SK-N-SH (cell line): ENCODE measurements around the gene GRM2. TPM values are rescaled to one million over a fixed set of nuclear protein-coding genes. Genes with fewer than 3 reads are reported as not detected.

ENCODE experiments used
- CTCF ChIA-PET: fragments of 300-600, 350-600 bp; formaldehyde crosslinking; extraction: SDS; loops from one replicate; lab custom pipeline; 2021; lab: Yijun Ruan, JAX
- POLR2A ChIA-PET: fragments of 350-600 bp; sonication (Branson Sonifier 250); formaldehyde crosslinking; extraction: SDS; loops from one replicate; lab custom pipeline; 2020; ENCODE audit warnings: antibody characterized with exemption, inconsistent platforms; lab: Yijun Ruan, JAX
- DNase-seq: peaks from one replicate; pipeline ENCODE4 v3.0.0; 2012
- H2AFZ ChIP-seq: fragments of 200-600 bp; sonication (generic); 2 replicates; pipeline ENCODE4 v1.8.1; 2016; ENCODE audit warnings: antibody characterized with exemption, mild to moderate bottlenecking, low read depth
- H3F3A ChIP-seq: fragments of 200-600 bp; sonication (generic); replicated peaks from 2 replicates; pipeline ENCODE3; 2016; ENCODE audit warnings: antibody characterized with exemption, mild to moderate bottlenecking; ENCODE audit not compliant: insufficient read depth
- H3K27ac ChIP-seq, 2 experiments: fragments of 200-500 bp in 1 of 2; fragments of 200-600 bp in 1 of 2; sonication (Bioruptor generic) in 1 of 2; sonication (generic), shearing (Covaris generic) in 1 of 2; 2 replicates each; pipeline versions ENCODE4 v1.5.1 to v1.6.1; 2014 to 2016; ENCODE audit warnings: low read depth in 2 of 2, inconsistent platforms in 1 of 2, low read length in 1 of 2, mild to moderate bottlenecking in 1 of 2, mixed read lengths in 1 of 2
- H3K27me3 ChIP-seq: fragments of 200-600 bp; sonication (generic), shearing (Covaris generic); 2 replicates; pipeline ENCODE4 v1.6.1; 2016; ENCODE audit warnings: mixed run types; ENCODE audit not compliant: insufficient read depth
- H3K36me3 ChIP-seq, 2 experiments: fragments of 200-500 bp in 1 of 2; fragments of 200-600 bp in 1 of 2; sonication (Bioruptor generic) in 1 of 2; sonication (generic) in 1 of 2; replicated peaks in 1 of 2; 2 replicates each; pipeline versions ENCODE3 to v1.5.1; 2014 to 2016; ENCODE audit warnings: low read length in 1 of 2, mild to moderate bottlenecking in 1 of 2; ENCODE audit not compliant: insufficient read depth in 2 of 2, control insufficient read depth in 1 of 2
- H3K4me1 ChIP-seq, 2 experiments: fragments of 200-500 bp in 1 of 2; fragments of 200-600 bp in 1 of 2; sonication (Bioruptor generic) in 1 of 2; sonication (generic), shearing (Covaris generic) in 1 of 2; 2 replicates each; pipeline versions ENCODE4 v1.5.1 to v1.6.1; 2014 to 2016; ENCODE audit warnings: low read depth in 1 of 2, low read length in 1 of 2, mixed run types in 1 of 2; ENCODE audit not compliant: insufficient read depth in 2 of 2, control insufficient read depth in 1 of 2
- H3K4me2 ChIP-seq: fragments of 200-600 bp; sonication (generic), shearing (Covaris generic); 2 replicates; pipeline ENCODE4 v1.6.1; 2017; ENCODE audit warnings: mixed run types
- H3K4me3 ChIP-seq, 2 experiments: fragments of 200-500 bp in 1 of 2; fragments of 200-600 bp in 1 of 2; sonication (Bioruptor generic) in 1 of 2; sonication (generic), shearing (Covaris generic) in 1 of 2; 2 replicates each; pipeline versions ENCODE4 v1.5.1 to v1.8.1; 2014 to 2016; ENCODE audit warnings: low read depth in 2 of 2, inconsistent platforms in 1 of 2, low read length in 1 of 2, mild to moderate bottlenecking in 1 of 2, mixed read lengths in 1 of 2, moderate library complexity in 1 of 2
- H3K79me2 ChIP-seq: fragments of 200-600 bp; sonication (generic); 2 replicates; pipeline ENCODE4 v1.8.1; 2017; ENCODE audit warnings: mild to moderate bottlenecking; ENCODE audit not compliant: insufficient read depth
- H3K9ac ChIP-seq: fragments of 200-600 bp; sonication (generic); 2 replicates; pipeline ENCODE4 v1.6.1; 2017; ENCODE audit warnings: mixed run types
- H3K9me2 ChIP-seq: fragments of 200-600 bp; sonication (generic); 2 replicates; pipeline ENCODE4 v1.6.1; 2017; ENCODE audit warnings: mixed run types
- H3K9me3 ChIP-seq: fragments of 200-600 bp; sonication (generic); 2 replicates; pipeline ENCODE4 v1.6.1; 2017; ENCODE audit warnings: mixed run types, mild to moderate bottlenecking, moderate library complexity
- H4K20me1 ChIP-seq: fragments of 200-600 bp; sonication (generic); 2 replicates; pipeline ENCODE4 v1.6.1; 2017; ENCODE audit warnings: mild to moderate bottlenecking, mixed run types; ENCODE audit not compliant: insufficient read depth
- CHD2 ChIP-seq: fragments of 150-350 bp; IDR thresholded peaks from 2 replicates; pipeline ENCODE4 v1.6.1; 2018; ENCODE audit warnings: low read length; ENCODE audit not compliant: partially characterized antibody
- ELF1 ChIP-seq: IDR thresholded peaks from 2 replicates; pipeline ENCODE4 v1.4.0; 2012
- FOXM1 ChIP-seq: IDR thresholded peaks from 2 replicates; pipeline ENCODE4 v1.4.0; 2012; ENCODE audit warnings: low read depth, mild to moderate bottlenecking
- GATA2 ChIP-seq: sonication (generic); formaldehyde crosslinking; IDR thresholded peaks from 2 replicates; pipeline ENCODE4 v1.5.0; 2020; ENCODE audit warnings: mild to moderate bottlenecking, missing genetic modification reagents
- IRF3 ChIP-seq: fragments of 150-350 bp; IDR thresholded peaks from 2 replicates; pipeline ENCODE4 v1.6.1; 2016; ENCODE audit warnings: mild to moderate bottlenecking, low read depth, low read length
- JUND ChIP-seq: IDR thresholded peaks from 2 replicates; pipeline ENCODE4 v1.4.0; 2012
- MEF2A ChIP-seq: IDR thresholded peaks from 2 replicates; pipeline ENCODE4 v1.4.0; 2012; ENCODE audit warnings: low read depth, borderline replicate concordance
- NFIC ChIP-seq: IDR thresholded peaks from 2 replicates; pipeline ENCODE4 v1.4.0; 2012; ENCODE audit warnings: borderline replicate concordance
- NRF1 ChIP-seq: IDR thresholded peaks from 2 replicates; pipeline ENCODE4 v1.6.1; 2012; ENCODE audit warnings: low read depth, mild to moderate bottlenecking, low read length
- PBX3 ChIP-seq: IDR thresholded peaks from 2 replicates; pipeline ENCODE4; 2012
- POLR2AphosphoS5 ChIP-seq: IDR thresholded peaks from 2 replicates; pipeline ENCODE4 v1.6.1; 2012; ENCODE audit warnings: low read depth, low read length
- RCOR1 ChIP-seq: fragments of 150-350 bp; IDR thresholded peaks from 2 replicates; pipeline ENCODE4 v1.6.1; 2017; ENCODE audit warnings: antibody characterized with exemption, low read length
- RXRA ChIP-seq: IDR thresholded peaks from 2 replicates; pipeline ENCODE4 v1.4.0; 2012; ENCODE audit warnings: low read depth, mild to moderate bottlenecking, borderline replicate concordance
- SMC3 ChIP-seq: IDR thresholded peaks from 2 replicates; pipeline ENCODE4 v1.6.1; 2012; ENCODE audit warnings: low read depth, low read length, improper control_type of control experiment
- YY1 ChIP-seq: IDR thresholded peaks from 2 replicates; pipeline ENCODE4 v1.4.0; 2012; ENCODE audit warnings: low read depth, mild to moderate bottlenecking
- WGBS: methylation state at CpG from one replicate; pipeline ENCODE4 v1.1.6; 2017; ENCODE audit warnings: low lambda C conversion rate; 5-methylcytosine and 5-hydroxymethylcytosine counted together
- polyA plus RNA-seq, 3 experiments: library from polyadenylated mRNA; depleted of rRNA; stranded (reverse); fragments of >200 nt; gene quantifications; 2 replicates each; pipeline ENCODE4 v1.2.3, GENCODE V29; 2012
- TF ChIP-seq, protein P1 (sequence below): fragments of 200-600 bp; sonication (generic); IDR thresholded peaks from 2 replicates; pipeline ENCODE4 v1.6.1; 2017; ENCODE audit warnings: antibody characterized with exemption, mild to moderate bottlenecking, moderate library complexity
- TF ChIP-seq, protein P2 (sequence below): IDR thresholded peaks from 2 replicates; pipeline ENCODE4 v1.4.0; 2012; ENCODE audit warnings: low read depth, borderline replicate concordance

Gene GRM2
- polyA plus RNA-seq, 1 of the 3 experiments (the other 2 are of a cell fraction), result 0.15 TPM

DNA sequence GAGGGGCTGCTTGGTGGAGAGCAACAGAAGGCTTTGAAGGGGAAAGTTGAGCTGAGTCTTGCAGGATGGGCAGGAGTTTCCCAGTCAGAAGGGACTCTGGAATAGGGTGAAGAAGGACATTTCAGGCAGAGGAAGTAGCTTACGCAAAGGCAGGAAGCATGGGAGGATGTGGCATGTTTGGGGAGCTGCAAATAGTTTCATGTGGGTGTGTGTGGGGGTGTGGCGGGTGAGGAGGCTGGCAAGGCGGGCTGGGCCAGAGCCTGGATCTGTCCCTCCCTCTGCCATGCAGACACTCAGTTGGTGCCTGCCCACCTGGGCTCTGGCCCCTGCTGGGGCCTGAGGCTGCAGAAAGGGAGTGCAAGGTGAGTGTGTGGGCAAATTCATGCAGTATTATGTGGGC lies 25.4 kb upstream of the GRM2 start:
- no peak for DNase-seq

More for the DNA sequence above, 25.4 kb upstream of the GRM2 start:
- Histone ChIP-seq H3K27ac (peak overlapping the region; percentile 36 to 75; a peak in 3 of 4 replicates), H3F3A (no peaks in the 10 kb centered on the region), H3K27me3 (no peaks in the 10 kb centered on the region), H3K36me3 (peaks cover 11 to 50% of the 10 kb centered on the region in 2 experiments), H3K4me2 (peak overlapping the region; percentile 3; the same call in 1 of the 2 replicates), H3K4me1 (peaks cover 4 to 11% of the 10 kb centered on the region in 2 experiments; a peak in 2 of 4 replicates), H2AFZ (no peak overlapping the region), H3K79me2 (peaks cover 3% of the 10 kb centered on the region; the same call in 1 of the 2 replicates), H3K4me3 (no peak overlapping the region), H3K9me3 (no peaks in the 10 kb centered on the region), H3K9ac (no peak overlapping the region), H3K9me2 (no peaks in the 10 kb centered on the region), H4K20me1 (peaks cover 20% of the 10 kb centered on the region)
- TF ChIP-seq, protein P1, sequence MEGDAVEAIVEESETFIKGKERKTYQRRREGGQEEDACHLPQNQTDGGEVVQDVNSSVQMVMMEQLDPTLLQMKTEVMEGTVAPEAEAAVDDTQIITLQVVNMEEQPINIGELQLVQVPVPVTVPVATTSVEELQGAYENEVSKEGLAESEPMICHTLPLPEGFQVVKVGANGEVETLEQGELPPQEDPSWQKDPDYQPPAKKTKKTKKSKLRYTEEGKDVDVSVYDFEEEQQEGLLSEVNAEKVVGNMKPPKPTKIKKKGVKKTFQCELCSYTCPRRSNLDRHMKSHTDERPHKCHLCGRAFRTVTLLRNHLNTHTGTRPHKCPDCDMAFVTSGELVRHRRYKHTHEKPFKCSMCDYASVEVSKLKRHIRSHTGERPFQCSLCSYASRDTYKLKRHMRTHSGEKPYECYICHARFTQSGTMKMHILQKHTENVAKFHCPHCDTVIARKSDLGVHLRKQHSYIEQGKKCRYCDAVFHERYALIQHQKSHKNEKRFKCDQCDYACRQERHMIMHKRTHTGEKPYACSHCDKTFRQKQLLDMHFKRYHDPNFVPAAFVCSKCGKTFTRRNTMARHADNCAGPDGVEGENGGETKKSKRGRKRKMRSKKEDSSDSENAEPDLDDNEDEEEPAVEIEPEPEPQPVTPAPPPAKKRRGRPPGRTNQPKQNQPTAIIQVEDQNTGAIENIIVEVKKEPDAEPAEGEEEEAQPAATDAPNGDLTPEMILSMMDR, result no peak
- TF ChIP-seq POLR2AphosphoS5, result no peak
- TF ChIP-seq MEF2A, result no peak
- TF ChIP-seq, protein P2, sequence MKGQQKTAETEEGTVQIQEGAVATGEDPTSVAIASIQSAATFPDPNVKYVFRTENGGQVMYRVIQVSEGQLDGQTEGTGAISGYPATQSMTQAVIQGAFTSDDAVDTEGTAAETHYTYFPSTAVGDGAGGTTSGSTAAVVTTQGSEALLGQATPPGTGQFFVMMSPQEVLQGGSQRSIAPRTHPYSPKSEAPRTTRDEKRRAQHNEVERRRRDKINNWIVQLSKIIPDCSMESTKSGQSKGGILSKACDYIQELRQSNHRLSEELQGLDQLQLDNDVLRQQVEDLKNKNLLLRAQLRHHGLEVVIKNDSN, result no peak
- no peak for TF ChIP-seq FOXM1
- no peak for TF ChIP-seq ELF1
- TF ChIP-seq PBX3, result no peak
- no peak for TF ChIP-seq SMC3
- TF ChIP-seq JUND, result no peak
- TF ChIP-seq RXRA, result no peak
- no peak for TF ChIP-seq YY1
- no peak for TF ChIP-seq NFIC
- TF ChIP-seq CHD2, result no peak
- no peak for TF ChIP-seq NRF1
- TF ChIP-seq GATA2 (CRISPR knock-in tag), result no peak
- TF ChIP-seq IRF3, result no peak
- TF ChIP-seq RCOR1, result no peak
- 86% methylated on average over 3 of the region's 3 CpGs for WGBS
- POLR2A ChIA-PET, result interaction anchor here (1.0 to 1.4 kb wide), 2 partner anchors 9 to 181 kb away, joined by 5 to 8 read pairs; partner anchors contain the start of gene DCAF1
- CTCF ChIA-PET, result interaction anchor here (0.9 to 6.8 kb wide), 28 partner anchors 10 to 298 kb away, joined by 3 to 125 read pairs (median 8); partner anchors contain the start of genes DCAF1, RBM15B and TEX264
